ENCODE results near the gene FOXC1.

Gene FOXC1

DNA sequence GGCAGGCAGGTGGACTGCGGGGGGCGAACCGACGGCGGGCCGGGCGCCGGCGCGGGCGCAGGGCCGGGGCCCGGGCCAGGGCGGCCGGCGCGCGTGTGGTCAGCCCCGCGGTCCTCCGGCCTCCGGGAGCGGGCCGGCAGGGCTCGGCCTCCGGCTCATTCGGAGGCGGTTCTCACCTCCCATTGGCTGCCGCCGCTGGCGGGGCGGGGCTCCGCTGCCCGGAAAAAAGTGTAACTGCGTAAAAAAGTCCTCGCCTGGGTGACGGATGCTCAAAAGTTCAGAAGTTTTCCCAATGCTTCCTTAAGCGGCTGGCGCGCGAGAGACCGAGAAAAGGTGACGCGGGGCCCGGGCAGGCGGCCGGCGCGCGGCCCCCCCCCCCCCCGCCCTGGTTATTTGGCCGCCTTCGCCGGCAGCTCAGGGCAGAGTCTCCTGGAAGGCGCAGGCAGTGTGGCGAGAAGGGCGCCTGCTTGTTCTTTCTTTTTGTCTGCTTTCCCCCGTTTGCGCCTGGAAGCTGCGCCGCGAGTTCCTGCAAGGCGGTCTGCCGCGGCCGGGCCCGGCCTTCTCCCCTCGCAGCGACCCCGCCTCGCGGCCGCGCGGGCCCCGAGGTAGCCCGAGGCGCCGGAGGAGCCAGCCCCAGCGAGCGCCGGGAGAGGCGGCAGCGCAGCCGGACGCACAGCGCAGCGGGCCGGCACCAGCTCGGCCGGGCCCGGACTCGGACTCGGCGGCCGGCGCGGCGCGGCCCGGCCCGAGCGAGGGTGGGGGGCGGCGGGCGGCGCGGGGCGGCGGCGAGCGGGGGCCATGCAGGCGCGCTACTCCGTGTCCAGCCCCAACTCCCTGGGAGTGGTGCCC, at the start of gene FOXC1:
Gene FOXC1 (plus strand): TSS at position 268 of the 849 bp plus-strand sequence. CDS start 531 bp downstream, at position 799.
- Histone ChIP-seq H3K4me1 (peaks cover 4 to 9% (median 5%) of the 10 kb centered on the region in 4 donors), H3K4me3 (peak within 1 kb of the TSS; percentile 91 to 93), H3K36me3 (peaks cover 24 to 32% (median 29%) of the 10 kb centered on the region in 3 donors), H3K9me3 (no peaks in the 10 kb centered on the region), H3K27me3 (no peaks in the 10 kb centered on the region), H3K27ac (peak within 1 kb of the TSS; percentile 98)
- DNase-seq: peak; percentile 93 to 98
- intact Hi-C loops (cut with DNase I; ENCODE audit: low total_unique reads): loop anchor here (5.0 to 10.0 kb wide), 3 partner anchors 425 to 1022 kb away; no protein-coding TSS in a partner anchor
- TF ChIP-seq, protein P1, sequence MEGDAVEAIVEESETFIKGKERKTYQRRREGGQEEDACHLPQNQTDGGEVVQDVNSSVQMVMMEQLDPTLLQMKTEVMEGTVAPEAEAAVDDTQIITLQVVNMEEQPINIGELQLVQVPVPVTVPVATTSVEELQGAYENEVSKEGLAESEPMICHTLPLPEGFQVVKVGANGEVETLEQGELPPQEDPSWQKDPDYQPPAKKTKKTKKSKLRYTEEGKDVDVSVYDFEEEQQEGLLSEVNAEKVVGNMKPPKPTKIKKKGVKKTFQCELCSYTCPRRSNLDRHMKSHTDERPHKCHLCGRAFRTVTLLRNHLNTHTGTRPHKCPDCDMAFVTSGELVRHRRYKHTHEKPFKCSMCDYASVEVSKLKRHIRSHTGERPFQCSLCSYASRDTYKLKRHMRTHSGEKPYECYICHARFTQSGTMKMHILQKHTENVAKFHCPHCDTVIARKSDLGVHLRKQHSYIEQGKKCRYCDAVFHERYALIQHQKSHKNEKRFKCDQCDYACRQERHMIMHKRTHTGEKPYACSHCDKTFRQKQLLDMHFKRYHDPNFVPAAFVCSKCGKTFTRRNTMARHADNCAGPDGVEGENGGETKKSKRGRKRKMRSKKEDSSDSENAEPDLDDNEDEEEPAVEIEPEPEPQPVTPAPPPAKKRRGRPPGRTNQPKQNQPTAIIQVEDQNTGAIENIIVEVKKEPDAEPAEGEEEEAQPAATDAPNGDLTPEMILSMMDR (IDR thresholded peaks at IDR 0.05): no peak

DNA sequence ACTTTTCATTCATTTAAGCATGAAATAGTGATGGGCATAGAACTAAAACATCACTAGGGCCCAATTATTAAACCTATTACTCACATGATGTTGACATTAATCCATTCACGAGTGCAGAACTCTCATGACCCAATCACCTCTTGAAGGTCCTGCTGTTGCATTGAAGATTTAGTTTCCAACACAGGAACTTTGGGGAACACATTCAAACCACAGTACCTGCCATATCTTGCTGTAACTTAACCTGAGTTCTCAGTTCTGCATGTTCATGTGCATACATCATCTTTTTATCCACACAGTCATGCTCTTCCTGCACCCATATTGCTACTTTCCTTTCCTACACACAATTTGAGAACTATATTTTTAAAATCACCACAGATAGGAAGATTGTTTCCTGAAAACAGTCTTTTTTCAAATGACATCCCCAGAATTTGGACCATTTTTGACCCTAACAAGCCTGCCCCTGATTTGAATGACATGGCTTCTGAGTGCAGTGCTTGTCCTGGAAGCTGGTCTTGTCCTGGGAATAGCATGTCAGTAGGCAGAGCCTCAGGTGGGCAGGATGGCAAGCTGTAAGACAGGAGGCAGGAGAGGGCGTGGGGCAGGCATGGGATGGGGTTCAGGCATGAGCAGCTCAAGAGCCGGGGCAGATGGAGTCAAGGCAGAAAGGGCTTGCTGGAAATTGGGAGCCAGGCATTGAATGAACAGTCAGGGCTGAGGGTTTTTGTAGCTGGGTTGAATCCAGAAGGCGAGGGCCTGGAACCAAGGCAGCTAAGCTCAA, 49.2 kb upstream of the FOXC1 start:
- DNase-seq: no peak
- Histone ChIP-seq H3K4me3 (no peak overlapping the region), H3K9me3 (no peaks in the 10 kb centered on the region), H3K27me3 (no peaks in the 10 kb centered on the region), H3K36me3 (no peaks in the 10 kb centered on the region), H3K4me1 (peaks cover 0 to 2% (median 0%) of the 10 kb centered on the region in 4 donors), H3K27ac (no peak overlapping the region)
- TF ChIP-seq, protein P1 (IDR thresholded peaks at IDR 0.05): no peak
- intact Hi-C loops (cut with DNase I; ENCODE audit: low total_unique reads): no loop called here

DNA sequence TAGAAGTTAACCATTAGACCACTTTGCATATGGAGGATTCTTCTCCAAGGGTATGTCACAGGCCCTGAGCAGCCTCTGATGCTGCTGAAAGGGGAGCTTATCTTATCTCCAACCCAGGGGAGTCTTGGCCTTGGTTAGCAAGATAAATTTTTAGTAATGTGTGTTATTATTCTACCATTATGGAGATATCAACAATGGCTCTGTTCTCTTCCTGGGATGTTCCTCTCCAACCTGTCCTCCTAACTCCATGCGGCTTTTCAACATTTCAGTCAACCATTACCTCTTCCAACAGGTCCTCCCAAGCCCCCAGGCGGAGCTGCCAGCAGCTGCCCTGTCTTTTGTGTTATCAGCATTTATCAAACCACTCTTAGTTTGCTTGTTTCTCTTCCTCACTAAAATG, 48.4 kb upstream of the FOXC1 start:
- Histone ChIP-seq H3K27ac (no peak overlapping the region), H3K36me3 (no peaks in the 10 kb centered on the region), H3K27me3 (no peaks in the 10 kb centered on the region), H3K9me3 (no peaks in the 10 kb centered on the region), H3K4me3 (no peak overlapping the region), H3K4me1 (no peaks in the 10 kb centered on the region)
- DNase-seq: no peak
- TF ChIP-seq, protein P1 (IDR thresholded peaks at IDR 0.05): no peak
- intact Hi-C loops (cut with DNase I; ENCODE audit: low total_unique reads): no loop called here

DNA sequence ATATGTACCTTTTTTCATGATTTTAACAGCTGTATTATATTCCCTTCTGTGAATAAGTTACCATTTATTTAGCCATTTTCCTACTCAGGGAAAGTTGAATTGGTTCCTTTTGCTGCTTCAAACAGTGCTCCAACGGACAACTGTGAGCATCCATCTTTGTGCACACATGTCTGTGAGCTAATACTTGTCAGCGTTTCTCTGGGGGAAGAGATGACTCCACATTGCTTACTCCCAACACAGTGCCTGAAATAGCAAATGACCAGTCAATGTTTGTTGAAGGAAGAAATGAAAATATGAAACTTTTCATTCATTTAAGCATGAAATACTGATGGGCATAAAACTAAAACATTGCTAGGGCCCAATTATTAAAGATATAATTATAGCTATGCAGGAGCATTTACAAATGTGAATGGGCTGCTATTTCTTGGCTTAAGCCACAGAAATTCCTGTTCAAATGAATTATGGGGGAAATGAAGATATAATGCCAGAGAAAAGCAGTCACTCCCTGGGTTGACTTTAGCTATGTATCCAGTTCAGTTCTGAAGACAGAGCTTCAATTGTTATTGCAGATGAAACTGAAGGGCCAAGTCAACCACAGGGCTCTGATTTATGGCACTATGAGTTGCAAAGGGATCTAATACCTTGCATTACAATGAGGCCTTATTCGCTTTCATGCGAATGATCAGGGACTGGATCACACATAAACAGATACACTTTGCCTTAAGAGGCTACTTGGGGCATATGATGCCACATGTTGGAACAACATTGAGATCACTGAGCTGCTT, 47.4 kb upstream of the FOXC1 start:
- Histone ChIP-seq H3K27me3 (no peaks in the 10 kb centered on the region), H3K27ac (no peak overlapping the region), H3K9me3 (no peaks in the 10 kb centered on the region), H3K4me3 (no peak overlapping the region), H3K4me1 (no peaks in the 10 kb centered on the region), H3K36me3 (no peaks in the 10 kb centered on the region)
- intact Hi-C loops (cut with DNase I; ENCODE audit: low total_unique reads): no loop called here
- TF ChIP-seq, protein P1 (IDR thresholded peaks at IDR 0.05): no peak
- DNase-seq: no peak

DNA sequence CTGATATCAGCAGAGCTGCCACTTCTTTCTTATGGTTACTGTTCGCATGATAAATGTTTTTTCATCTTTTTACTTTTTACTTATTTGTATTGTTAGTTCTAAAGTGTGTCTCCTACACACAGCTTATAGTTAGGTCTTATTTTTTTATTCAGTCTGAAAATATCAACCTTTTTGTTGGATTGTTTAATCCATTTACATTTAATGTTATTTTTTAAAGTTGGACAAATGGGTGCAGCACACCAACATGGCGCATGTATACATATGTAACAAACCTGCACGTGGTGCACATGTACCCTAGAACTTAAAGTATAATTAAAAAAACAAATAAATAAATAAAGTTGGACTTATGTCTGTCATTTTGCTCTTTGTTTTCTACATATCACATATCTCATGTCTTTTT, 40.3 kb upstream of the FOXC1 start:
- Histone ChIP-seq H3K4me1 (peaks cover 0 to 12% (median 10%) of the 10 kb centered on the region in 4 donors), H3K4me3 (no peak overlapping the region), H3K36me3 (no peaks in the 10 kb centered on the region), H3K27ac (no peak overlapping the region), H3K9me3 (peaks cover 0 to 15% (median 0%) of the 10 kb centered on the region in 3 donors), H3K27me3 (no peaks in the 10 kb centered on the region)
- TF ChIP-seq, protein P1 (IDR thresholded peaks at IDR 0.05): no peak
- no peak for DNase-seq
- intact Hi-C loops (cut with DNase I; ENCODE audit: low total_unique reads): no loop called here
